Stimulated activated CD8-positive, alpha-beta memory T cell treated with anti-CD3 and anti-CD28 coated beads, Interleukin-7, amount 100 ng/mL, for 48 hours (primary cell): Measurements from ENCODE around the gene RPTOR.

Experiments used
- DNase-seq, 2 donors: peaks; one replicate each; pipeline ENCODE4 v3.0.0-alpha.2; 2020; ENCODE audit warnings: low read depth in 1 of 2; ENCODE audit errors: extremely low read depth in 1 of 2

RPTOR gene

GRCh38 chr17:80852476-80853015 is 307.9 kb downstream of the RPTOR start:
- DNase-seq, result no peak

DNA sequence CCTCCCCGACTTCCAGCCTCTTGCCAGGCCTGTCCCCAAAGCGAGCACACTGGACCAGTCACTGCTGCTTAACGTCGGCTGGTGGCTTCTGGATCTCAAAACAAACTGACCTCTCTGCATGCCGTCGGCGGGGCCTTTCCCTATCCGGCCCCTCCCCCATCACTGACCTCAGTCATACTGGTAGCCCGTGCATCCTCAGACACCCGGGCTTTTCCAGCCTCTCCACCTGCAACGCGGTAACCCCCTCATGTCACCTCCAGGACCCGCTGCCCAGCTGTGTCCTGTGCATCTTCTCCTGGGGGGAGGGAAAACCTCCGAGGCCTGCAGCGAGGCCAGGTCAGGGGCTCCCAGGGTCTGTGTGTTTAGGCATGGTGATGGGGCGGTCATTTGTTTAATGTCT is 308.4 kb downstream of the RPTOR start:
- DNase-seq, result no peak

- no peak for DNase-seq
Measured at GRCh38 chr17:80854220-80854619, 309.6 kb downstream of the RPTOR start.

DNA sequence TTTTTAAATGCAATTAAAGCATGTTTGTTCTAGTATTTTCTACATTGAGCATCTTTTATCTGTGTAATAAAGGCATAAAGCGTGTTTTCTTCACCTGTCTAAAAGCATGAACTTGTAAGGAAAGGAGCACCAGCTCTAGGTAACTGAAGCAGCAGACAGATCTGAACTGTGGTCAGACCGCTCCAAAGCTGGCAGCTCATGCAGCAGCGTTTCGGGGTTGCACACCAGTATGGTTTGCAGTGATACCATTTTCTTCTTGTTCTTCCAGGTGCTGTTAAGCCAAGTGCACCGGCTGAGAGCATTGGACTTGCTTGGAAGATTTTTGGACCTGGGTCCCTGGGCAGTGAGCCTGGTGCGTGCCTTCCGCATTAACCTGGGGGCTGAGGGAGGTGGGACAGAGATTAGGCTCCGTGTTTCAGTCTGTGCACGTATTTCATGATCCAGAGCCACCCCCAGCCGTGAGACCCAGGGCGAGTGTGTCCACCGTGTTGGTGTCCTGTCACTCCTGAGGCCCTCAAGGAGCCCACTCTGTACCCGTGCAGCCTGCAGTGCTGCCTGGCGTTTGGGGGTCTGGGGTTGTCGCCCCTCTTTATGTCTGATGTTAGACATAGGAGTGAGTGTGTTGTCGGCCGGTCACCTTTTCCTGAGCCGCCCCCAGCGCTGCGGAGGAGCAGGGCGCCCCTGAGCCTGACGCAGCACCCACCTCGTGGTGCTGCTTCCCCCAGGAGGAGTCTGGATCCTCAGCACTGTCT is 310.7 kb downstream of the RPTOR start:
- DNase-seq, result no peak

GRCh38 chr17:80855948-80856862 is 311.6 kb downstream of the RPTOR start:
- DNase-seq, result peak; percentile 77 to 94

DNA sequence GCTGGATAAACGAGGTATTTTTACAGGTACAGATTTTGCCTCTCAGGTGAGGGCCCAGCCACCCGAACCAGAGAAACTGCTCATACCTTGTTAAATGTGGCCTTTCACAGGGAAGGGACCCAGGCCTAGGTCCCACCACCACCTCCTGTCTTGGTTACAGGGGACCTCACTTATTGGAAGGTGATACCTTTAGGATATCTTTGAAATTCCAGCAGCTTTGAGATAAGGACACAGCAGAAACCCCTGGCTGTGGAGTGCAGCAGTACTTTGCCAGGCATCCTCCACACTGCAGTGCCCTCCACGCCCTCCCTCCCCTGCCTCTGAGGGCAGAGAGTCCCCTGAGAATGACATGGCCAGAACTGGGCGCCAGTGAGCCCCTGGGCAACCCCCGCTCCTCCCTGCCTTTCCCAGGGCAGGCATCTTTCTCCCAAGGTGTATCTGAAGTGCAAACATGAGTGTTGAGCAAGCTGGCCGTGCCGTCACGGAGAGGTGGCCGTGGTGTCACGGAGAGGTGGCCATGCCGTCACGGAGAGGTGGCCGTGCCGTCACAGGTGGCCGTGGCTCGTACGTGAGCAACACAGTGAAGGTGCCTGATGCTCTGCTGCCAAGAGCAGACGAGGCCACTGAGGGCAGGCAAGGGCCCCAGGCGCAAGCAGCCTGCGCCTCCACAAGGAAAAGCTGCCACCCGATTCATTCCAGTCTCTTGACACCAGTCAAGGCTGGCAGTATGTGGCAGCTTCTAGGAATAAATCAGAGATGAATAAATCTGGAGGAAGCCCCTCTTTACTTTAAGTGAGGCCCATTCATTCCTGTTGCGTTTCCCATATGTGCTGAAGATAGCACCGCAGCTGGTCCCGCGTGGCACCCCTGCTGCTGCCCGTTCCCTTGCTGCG is 312.5 kb downstream of the RPTOR start:
- DNase-seq, result no peak

- DNase-seq, result no peak
Measured at GRCh38 chr17:80857756-80858171, 313.1 kb downstream of the RPTOR start.

DNA sequence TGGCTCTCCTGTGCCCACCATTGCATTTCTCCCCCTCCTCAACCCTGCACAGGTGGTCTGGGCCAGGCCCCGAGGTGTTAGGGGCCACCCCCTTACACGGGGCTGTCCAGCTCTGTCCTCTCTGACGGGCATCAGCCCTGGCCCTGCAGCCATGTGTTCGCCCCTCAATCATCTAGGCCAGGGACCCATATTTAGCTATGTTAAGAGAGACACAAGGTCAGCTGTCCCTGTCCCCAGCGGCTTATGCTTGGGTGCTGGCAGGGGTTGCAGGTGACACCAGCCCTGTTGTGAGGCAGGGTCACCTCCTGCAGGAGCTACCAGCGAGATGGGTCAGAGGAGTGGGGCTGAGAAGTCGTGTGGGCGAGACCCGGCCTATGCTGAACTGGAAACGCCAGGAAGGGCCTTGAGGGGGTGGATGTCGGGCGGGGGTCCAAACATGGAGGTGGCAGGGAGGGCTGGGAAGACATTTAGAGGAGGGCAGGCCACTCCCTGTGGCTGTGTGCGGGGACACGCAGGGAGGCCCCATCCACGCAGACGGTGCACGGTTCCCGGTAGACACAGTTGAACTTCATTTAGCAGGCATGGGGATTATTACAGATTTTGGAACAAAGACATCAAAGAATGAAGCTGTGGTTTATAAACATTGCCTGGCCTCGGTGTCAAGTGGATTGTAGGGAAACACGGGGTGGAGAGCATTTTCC is 313.8 kb downstream of the RPTOR start:
- no peak for DNase-seq

DNA sequence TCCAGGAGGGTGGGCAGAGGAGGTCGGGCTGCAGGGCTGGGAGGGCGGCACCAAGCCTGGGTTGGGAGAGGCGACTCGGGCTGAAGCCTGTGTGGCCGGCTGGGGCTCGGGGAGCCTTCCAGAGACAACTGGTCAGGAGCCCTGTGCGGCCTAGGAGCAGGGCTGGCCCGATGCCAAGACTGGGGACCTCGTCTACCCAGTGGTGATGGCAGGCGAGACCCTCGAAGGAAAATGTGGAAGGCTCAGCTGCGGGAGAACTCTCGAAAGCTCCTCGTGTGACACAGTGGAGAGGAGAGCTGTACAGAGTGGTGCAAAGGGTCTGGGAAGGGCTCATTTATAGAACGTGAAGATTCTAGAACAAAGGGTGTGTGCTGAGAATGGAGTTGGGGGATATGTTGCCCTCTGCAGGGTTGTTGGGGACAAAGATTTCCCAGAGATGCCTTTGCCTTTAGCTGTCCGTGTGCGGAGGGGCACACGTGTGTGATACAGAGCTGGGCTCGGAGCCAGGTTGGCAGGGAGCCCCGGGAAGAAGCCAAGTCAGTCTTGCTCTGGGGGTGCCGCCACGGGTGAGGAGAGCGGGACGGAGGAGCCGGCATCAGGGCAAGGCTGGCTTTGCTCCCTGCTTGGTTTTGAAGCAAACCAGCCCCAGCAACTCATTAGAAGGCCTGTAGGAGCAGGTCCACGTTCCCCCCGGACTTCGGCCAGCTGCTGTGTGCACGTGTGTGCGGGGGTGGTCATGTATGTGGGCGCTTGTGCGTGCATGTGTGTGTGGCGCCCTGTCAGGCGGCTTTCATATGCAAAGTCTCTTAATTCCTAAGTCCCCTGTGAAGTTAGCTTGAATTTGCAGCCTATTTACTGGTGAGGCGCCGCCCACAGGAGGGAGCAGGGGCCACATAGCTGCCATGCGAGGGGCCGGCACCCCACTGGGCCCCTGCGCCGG is 314.6 kb downstream of the RPTOR start:
- DNase-seq, result no peak

DNA sequence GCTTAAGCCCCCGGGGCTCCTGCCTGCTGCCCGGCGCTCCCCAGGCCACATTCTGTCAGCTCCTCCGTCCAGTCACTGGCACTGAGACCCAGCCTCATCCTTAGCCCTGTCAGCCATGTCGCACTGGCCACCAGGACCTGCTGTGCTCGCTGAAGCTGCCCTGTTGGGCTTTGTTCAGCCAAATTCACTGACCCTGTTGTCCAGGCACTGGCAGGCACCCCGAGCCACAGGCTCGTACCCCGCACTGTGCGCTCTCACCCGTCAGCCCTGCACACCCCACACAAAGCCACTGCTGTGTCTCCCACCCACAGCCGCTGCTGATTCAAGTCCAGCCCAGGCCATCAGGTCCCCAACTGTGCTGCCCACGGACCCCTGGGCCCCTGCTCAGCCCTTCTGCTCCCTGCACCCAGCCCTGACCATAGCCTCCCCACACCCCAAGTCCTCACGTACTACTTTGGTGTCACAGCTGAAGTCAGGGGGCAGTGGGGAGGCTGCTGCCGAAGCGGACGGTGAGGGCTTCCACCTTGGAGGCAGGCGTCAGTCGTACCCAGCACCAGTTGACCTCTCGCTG is 315.5 kb downstream of the RPTOR start:
- DNase-seq, result no peak

DNA sequence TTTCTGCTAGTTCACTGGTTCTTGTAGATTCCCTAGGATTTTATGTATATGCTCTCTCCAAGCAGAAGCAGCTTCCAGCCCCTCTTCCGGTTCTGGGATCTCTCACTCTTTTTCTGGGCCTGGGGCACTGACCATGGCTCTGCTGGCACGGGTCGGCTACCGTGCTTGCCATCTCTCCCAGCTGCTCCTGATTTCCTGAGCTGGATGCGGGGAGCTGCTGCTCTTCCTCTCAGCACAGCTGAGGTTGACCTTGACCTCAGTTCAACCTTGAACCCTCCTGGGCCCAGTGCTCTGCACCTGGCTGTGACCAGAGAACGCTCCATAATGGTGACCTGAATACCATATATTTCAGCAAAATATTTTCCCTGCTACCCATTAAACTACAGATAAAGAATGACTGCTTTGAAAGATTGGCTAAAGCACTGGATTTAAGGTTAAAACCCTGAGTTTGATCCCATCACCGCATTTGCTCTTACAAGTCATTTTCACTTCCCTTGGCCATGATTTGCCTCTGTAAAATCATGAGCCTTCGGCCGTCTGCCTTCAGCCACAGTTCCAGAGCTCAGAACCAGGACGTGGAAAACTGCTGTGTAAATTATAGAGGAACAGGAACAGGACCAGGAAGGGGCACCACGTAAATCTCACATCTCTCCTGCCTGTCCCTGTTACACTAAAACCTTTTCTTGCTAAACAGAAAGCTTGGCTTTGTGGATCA is 316.2 kb downstream of the RPTOR start:
- DNase-seq, result no peak

DNA sequence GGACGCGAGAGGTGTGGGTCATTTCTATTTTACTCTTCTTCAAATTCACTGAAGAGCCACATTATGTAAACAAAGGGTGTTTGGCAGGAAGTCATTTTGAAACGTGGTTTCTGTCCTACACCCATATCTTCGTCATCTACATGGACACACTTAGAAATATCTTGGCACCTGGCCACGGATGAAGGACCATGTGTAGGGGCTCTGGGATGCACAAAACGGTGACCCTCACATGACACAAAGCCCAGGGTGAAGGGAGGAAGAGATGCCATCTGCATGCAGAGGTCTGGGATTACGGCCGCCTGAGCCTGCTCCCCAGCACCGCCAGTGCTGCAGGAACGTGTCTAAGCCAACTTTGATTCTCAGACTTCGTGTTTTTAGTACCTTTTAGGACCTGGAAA is 316.8 kb downstream of the RPTOR start:
- DNase-seq, result no peak

- peak in 1 of 2 donors; percentile 38 for DNase-seq
Measured at GRCh38 chr17:80861892-80862291, 317.3 kb downstream of the RPTOR start.

DNA sequence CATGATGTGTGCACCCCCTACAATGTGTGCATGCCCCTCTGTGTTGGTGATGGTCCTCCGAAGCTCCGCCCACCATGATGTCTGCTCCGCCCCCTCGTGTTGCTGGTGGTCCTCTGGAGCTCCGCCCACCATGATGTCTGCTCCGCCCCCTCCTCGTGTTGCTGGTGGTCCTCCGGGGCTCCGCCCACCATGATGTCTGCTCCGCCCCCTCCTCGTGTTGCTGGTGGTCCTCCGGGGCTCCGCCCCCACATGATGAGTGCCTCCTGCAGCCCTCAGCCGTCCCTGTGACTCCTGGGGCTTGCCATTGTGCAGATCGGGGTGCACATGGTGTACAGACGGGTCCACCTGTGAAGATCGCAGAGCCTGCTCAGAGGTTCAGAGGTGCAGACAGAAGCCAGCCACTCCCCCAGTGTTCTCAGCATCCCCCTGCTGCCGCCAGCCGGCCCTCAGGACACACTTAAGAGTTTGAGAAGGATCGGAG is 317.9 kb downstream of the RPTOR start:
- no peak for DNase-seq

DNA sequence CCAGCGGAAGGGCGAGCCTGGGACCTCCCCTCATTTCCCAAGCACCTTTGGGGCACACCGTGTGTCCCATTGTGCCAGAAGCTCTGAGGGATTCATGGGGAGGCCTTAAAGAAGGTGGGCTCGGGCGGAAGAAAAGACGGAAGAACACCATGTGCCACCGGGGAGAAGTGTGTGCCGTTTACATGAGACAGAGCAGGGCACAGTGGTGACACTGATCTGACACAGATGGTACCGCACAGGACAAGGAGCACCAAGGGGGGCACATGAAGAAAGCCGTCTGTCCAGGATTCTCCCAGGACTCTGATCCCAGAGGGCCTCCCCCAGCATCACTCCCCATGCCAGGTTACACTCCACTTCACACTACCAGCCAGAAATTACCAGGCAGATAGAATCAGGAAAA is 318.3 kb downstream of the RPTOR start:
- no peak for DNase-seq

DNA sequence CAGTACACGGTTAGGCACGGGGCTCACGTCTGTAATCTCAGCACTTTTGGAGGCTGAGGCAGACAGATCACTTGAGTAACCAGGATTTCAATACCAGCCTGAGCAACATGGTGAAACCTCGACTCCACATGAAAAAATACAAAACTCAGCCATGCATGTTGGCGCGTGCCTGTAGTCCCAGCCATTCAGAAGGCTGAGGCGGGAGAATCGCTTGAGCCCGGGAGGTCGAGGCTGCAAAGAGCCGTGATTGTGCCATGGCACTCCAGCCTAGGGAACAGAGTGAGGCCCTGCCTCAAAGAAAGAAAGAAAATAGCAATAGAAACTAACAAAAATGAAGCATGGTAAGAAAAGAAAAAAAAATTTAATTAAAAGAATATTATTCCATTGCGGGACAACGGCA is 319.0 kb downstream of the RPTOR start:
- no peak for DNase-seq

DNA sequence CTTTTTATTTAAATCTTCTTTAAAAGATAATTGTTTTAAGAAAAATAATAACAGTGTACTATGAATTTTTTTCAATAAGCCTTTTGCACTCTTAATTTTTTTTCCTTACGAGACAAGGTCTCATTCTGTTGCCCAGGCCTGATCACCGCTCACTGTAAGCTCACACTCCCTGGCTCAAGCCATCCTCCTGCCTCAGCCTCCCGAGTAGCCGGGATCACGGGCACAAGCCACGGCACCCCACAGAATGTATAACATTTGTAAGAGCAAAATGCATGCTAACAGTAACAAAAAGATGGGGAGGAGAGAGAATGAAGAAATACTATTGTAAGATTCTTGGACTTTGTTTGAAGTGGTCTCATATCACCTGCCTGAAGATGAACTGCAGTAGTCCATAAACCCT is 320.1 kb downstream of the RPTOR start:
- DNase-seq, result no peak
